Neutrophil (primary cell): ENCODE data around the gene ITGA2.

ENCODE experiments used
- H3K27ac ChIP-seq: fragments of 200-600 bp; sonication (generic); 2 replicates; pipeline ENCODE4 v1.5.1; 2016; ENCODE audit warnings: mild to moderate bottlenecking, moderate library complexity
- H3K27me3 ChIP-seq: fragments of 200-600 bp; sonication (generic); 2 replicates; pipeline ENCODE4 v1.6.0; 2016; ENCODE audit warnings: mild to moderate bottlenecking
- H3K36me3 ChIP-seq: fragments of 200-600 bp; sonication (generic); 2 replicates; pipeline ENCODE4 v1.5.1; 2017
- H3K4me1 ChIP-seq, 2 experiments: fragments of 200-600 bp in 1 of 2; sonication (generic) in 1 of 2; 1 replicate in 1 of 2; 2 replicates in 1 of 2; pipeline versions ENCODE4 v1.5.1 to v1.6.1; 2013 to 2016; ENCODE audit warnings: low read depth in 1 of 2, low read length in 1 of 2, mild to moderate bottlenecking in 1 of 2, moderate library complexity in 1 of 2; ENCODE audit not compliant: control insufficient read depth in 1 of 2, insufficient read depth in 1 of 2
- H3K4me3 ChIP-seq, 2 experiments: fragments of 200-600 bp in 1 of 2; sonication (generic) in 1 of 2; 1 replicate in 1 of 2; 2 replicates in 1 of 2; pipeline ENCODE4 v1.5.1; 2013 to 2016; ENCODE audit warnings: low read depth in 1 of 2, low read length in 1 of 2, mild to moderate bottlenecking in 1 of 2, moderate library complexity in 1 of 2
- H3K9me3 ChIP-seq: fragments of 200-600 bp; sonication (generic); 2 replicates; pipeline ENCODE4 v1.5.1; 2016
- CTCF ChIP-seq: fragments of 200-600 bp; sonication (generic); IDR thresholded peaks from 2 replicates; pipeline ENCODE4 v1.5.1; 2016; ENCODE audit warnings: antibody characterized with exemption

The ITGA2 gene

DNA sequence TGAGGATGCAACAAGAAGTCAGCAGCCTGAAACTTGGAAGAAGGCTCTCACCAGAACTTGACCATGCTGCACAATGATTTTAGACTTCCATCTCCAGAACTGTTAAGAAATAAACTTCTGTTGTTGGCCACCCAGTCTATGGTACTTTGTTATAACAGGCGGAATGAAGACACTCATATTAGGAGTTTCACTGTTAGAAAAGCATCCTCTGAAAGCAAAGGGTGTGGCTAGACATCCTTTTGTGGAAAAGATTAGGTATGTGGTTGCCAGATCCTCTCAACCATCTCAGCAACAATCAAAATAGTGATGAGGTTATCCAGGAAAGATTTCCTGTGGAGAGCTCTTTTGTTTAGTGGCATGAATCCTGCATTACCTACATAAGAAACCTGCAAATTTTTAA lies 20.7 kb downstream of the ITGA2 start:
- H3K4me3 ChIP-seq = no peak overlapping the region
- H3K27ac ChIP-seq = no peak overlapping the region
- TF ChIP-seq CTCF = no peak
- H3K27me3 ChIP-seq = no peaks in the 10 kb centered on the region
- no peaks in the 10 kb centered on the region for H3K36me3 ChIP-seq
- H3K9me3 ChIP-seq = no peaks in the 10 kb centered on the region
- no peaks in the 10 kb centered on the region for H3K4me1 ChIP-seq

- H3K4me1 ChIP-seq = no peaks in the 10 kb centered on the region
- TF ChIP-seq CTCF = no peak
- no peaks in the 10 kb centered on the region for H3K27me3 ChIP-seq
- H3K9me3 ChIP-seq = no peaks in the 10 kb centered on the region
- no peaks in the 10 kb centered on the region for H3K36me3 ChIP-seq
- H3K27ac ChIP-seq = no peak overlapping the region
- H3K4me3 ChIP-seq = no peak overlapping the region
These were observed 21.7 kb downstream of the ITGA2 start for GRCh38 chr5:53010814-53011213.

- Histone ChIP-seq H3K27me3 (no peaks in the 10 kb centered on the region), H3K27ac (no peak overlapping the region), H3K9me3 (no peaks in the 10 kb centered on the region), H3K36me3 (no peaks in the 10 kb centered on the region), H3K4me1 (no peaks in the 10 kb centered on the region), H3K4me3 (no peak overlapping the region)
- TF ChIP-seq CTCF = no peak
These were observed 22.1 kb downstream of the ITGA2 start for GRCh38 chr5:53011233-53011632.

- Histone ChIP-seq H3K4me3 (no peak overlapping the region), H3K4me1 (no peaks in the 10 kb centered on the region), H3K36me3 (no peaks in the 10 kb centered on the region), H3K27ac (no peak overlapping the region), H3K27me3 (no peaks in the 10 kb centered on the region), H3K9me3 (no peaks in the 10 kb centered on the region)
- no peak for TF ChIP-seq CTCF
These were observed 24.7 kb downstream of the ITGA2 start for GRCh38 chr5:53013857-53014256.

DNA sequence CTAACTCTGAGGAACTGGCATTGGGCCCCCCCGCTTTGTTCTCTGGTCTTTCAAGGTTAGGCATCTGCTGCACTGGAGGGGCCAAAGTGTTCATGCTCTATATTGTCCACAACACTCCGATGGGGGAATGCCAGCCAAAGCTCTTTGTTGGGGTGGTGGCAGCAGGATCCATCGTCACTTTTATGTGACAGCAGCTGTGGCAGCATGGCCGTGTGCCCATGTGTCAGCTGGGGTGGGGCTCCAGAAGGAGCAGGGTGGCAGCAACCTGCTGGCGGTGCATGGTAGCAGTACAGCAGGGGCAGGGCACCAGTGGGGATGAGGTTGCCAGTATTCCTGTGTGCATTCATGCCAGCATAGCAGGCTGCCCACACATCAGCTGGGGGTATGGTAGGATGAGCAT lies 28.2 kb downstream of the ITGA2 start:
- Histone ChIP-seq H3K36me3 (no peaks in the 10 kb centered on the region), H3K4me3 (no peak overlapping the region), H3K9me3 (no peaks in the 10 kb centered on the region), H3K27me3 (no peaks in the 10 kb centered on the region), H3K4me1 (no peaks in the 10 kb centered on the region), H3K27ac (no peak overlapping the region)
- no peak for TF ChIP-seq CTCF

- H3K9me3 ChIP-seq = no peaks in the 10 kb centered on the region
- H3K27me3 ChIP-seq = no peaks in the 10 kb centered on the region
- H3K4me3 ChIP-seq = no peak overlapping the region
- no peaks in the 10 kb centered on the region for H3K36me3 ChIP-seq
- H3K4me1 ChIP-seq = no peaks in the 10 kb centered on the region
- H3K27ac ChIP-seq = no peak overlapping the region
- TF ChIP-seq CTCF = no peak
These were observed 28.7 kb downstream of the ITGA2 start for GRCh38 chr5:53017794-53018391.
